ENCODE results near the gene ALOX15B.
"Not testable (repeated sequence)": the region's sequence is repeated elsewhere in the genome, so short reads cannot be mapped to it uniquely, and the experiment has no call there.

Gene ALOX15B

DNA sequence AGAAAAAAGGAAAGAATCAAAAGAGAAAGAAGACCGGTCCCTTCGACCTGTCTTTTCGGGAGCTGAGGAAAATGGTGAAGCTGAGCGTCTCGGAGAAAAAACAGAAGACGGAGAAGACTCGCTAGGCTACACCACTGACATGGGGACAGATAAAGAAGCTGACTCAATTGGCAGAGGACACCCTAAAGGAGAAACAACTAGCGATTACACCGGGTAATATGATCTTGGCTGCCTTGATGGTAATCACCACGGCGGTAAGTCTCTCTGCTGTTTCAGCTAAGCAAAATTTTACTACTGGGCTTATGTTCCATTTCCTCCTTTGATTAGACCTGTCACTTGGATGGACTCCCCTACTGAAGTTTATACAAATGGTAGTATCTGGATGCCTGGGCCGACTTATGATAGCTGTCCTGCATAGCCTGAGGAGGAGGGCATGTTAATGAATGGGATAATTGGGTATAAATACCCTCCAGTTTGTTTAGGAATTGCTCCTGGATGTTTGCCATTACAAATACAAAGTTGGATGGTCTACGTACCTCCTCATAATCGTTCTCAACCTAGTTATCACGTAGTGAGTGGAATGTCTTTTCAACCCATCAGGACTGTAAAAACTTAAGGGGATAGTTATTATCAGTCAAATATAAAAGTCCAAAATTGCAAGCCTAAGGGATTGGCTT is 24.1 kb downstream of the ALOX15B start:
- peak; percentile 26 for DNase-seq (ENCODE audit: low spot score)

DNA sequence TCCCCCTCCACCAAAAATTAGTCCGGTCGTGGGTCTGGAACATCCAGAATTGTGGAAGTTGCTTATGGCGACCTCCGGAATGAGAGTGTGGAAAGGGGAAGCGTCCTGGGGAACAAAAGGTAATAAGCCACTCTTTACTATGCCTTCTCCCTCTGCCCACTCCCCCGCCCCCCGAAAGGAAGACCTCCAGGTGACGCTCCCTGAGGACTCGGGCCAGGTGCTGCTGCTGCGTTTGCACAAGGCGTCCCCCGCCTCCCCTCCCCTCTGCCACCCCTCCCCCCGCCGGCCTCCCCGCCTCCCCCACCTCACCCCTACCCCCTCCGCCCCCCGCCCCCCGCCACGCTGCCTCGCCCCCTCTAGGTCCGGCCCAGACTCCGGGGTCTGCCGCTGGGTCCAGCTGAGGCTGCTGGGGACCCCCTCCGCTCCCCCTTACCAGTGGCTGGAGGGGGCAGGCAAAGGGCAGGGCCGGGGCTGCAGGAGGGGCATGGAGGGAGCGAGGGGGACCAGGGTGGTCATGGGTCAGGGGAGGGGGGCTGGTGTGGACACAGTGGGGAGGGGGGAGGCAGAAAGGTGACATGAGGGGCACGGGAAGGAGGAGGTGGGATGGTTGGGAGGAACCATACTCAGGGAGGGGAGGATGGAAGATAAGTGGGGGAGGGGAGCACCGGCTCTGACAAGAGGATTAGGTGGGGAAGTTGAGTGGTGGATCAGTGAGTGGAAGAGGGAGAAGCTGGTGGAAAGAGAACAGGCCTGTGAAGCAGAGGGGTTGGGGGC is 25.1 kb downstream of the ALOX15B start:
- DNase-seq (ENCODE audit: low spot score): no peak

DNA sequence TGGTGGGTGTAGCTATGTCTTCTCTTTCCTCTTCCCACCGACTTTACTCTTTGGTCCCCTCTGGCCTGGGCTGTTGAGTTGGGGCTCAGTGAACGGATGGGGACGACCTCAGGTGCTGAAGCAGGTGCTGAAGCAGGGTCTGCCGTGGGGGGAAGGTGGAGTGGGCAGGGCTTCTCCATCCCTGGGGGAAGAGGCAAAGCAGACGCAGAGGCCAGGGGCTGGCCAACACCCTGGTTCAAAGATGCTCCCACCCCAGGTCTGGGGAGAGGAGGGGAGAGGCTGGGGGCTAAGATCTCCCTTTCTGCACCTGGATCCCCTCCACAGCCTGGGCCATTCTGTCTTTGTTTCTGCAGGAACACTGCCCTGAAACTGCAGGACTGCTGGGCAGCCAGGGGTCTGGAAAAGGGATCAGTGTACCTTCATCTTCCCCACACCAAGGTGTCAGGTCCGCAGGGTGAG is 25.7 kb downstream of the ALOX15B start:
- DNase-seq (ENCODE audit: low spot score): no peak

DNA sequence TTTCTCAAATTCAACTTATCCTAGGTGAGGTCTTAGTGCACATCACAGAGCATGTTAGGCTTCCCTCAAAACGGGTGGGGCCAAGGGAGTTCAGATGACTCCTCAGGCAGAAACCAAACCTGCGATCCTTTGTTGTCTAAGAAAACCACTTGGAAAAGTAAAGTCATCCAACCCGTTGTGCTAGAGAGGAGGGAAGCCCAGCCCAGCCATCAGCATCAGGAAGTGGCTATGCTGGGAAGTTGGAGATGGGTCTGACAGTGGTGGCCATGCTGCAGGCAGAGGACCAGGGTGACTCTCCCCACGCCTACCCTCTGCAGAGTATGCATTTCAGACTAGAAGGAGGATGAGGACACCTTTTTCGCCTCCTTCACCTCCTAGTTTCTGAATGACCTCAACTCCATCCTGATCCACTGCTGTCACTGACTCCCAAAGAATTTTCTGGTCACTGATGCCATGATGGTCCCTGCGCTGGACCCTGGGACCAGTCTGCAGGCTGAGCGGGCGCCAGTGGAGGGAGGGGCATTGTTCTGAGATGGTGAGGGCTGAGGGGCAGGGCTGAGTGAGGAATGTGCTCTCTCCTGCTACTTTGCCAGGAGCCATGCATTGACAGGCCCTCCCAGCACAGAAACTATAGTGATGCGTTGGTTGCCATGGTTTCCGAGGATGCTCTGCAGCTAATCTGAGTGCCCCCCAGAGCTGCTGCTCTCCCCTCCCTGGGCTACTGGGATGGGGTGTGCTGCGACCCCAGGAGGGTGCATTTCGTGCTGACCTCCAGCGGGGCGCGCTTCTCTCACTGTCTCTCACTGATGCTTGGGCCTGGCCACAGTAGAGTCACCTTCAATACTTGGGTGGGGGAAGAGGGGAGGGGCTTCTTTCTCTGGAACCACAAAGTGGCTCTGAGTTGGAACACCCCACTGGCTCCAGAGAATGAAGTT is 28.2 kb downstream of the ALOX15B start:
- no peak for DNase-seq (ENCODE audit: low spot score)

DNA sequence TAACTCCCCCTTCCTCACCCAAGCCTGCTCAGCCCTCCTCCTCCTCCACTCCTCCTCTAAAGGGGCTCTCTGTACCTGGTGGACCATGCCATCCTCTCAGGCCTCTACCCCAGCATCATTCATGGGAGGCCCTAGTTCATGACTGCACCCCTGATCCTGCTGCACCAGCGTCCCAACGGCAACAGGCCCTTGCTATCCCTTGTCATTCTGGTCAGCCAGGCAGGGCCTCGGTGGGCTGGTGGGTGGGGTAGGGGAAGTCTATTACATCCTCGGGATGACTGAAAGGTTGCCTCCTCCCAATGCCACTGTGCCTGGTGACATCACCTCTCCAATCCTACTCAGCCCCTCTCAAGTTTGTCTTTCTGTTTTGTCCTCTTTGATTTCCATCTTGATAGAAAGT is 28.9 kb downstream of the ALOX15B start:
- DNase-seq (ENCODE audit: low spot score): no peak

DNA sequence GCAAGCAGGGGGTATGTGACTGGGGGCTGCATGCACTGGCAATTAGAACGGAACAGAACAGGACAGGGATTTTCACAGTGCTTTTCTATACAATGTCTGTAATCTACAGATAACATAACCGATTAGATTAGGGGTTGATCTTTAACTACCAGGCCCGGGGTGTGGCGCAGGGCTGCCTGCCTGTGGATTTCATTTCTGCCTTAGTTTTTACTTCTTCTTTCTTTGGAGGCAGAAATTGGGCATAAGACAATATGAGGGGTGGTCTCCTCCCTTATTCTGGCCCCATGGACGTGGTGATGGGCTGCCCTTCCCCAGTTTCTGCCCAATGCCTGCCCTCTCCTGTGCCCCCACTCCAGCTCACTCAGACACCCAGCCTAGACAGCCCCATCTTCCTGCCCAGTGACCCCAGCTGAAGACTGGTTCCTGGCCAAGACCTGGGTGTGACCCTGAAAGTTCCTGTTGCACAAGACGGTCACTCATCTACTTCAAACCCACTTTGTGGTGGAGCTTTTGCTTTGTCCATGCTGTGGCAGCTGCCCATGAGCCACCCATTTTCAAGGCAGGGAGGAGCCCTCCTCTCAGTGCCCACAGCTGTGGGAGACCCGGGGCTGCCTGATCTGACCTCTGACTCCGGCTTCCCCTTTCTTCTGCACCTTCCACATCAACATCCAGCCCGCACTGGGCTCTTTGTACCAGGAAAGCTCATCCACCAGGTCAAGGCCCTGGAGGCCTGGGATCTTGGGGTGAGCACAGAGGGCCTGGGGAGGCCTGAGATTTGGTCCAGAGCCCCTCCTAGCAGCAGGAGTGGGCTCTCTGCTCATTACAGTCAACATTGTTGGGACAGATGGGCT is 30.1 kb downstream of the ALOX15B start:
- DNase-seq (ENCODE audit: low spot score): peak; percentile 15

DNA sequence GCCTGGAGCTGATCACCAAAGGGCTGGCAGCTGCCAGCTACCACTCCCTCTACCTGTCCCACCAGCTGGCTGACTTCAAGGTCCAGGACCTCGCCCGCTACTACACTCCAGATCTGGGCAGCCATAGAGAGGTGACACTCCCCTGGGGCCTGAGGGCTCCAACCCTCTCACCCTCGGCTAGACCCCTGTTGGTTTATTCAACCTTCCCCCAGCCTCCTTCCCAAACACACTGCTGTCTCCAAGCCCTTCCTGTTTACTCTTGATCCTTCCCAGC is 30.7 kb downstream of the ALOX15B start:
- peak; percentile 42 for DNase-seq (ENCODE audit: low spot score)

DNA sequence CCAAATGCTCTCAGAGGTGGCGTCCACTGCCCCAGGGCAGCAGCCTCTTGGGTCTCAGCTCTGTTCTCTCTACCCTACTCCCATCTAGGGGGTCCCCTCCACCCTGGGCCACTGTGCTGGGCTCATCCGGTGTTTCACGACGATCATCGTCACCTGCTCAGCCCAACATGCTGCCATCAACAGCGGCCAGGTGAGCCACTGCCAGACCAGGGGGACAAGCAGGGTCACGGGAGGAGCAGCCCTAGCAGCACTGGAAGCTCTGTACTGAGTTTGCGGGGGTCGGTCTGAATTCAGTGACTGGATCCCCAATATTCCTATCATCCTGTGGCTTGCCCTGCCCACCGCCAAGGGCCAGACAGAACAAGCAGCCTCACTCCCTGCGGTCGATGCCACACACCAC is 32.6 kb downstream of the ALOX15B start:
- DNase-seq (ENCODE audit: low spot score): no peak

DNA sequence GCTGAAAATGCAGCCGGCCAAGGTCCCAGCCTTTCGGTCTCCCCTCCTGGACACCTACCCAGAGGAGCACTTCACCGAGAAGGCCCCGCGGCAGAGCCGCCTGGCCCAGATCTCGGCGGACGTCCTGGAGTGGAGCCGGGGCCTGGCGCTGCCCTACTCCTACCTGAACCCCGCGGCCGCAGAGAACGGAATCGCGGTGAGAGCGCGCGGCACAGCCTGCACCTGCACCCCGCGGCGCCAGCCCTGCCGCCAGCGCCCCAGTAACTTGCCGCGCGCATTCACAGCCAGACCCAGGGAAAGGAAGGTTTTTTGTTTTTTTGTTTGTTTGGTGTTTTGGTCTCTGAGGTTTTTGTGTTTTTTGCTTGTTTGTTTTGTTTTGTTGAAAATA is 33.5 kb downstream of the ALOX15B start:
- DNase-seq (ENCODE audit: low spot score): no peak

DNA sequence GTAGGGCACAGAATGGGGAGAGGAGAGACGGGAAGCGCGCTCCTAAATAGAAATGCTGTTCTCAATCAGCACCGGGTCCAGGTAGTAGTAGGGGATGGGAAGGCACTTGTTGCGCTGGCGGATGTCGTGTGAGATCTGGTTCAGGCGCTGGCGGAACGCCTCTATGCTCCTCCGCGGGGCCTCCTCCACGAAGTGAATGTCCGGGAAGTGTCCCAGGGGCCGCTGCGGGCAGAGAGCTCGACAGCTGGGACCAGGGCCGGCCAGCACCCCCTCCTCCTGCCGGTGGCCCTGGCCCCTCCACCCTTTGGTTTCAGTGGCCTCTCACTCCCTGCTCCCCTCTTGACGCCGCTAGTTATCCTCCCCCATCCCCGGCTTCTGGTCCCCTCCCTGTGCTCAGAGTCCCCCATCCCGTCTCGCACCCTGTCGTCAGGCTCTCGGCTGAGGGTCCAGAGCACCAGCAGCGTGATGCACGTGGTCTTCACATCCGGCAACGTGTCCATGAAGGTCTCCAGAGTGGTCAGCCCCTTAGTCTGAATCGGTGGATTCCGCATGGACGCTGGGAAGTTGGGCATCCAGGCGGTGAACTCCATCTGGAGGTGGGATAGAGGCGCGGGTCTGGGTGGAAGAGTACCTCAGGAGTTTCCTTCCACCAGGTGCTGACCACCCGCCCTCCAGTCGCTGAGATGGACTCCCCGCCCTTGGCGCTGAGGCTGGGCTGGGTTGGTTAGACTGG is 34.0 kb downstream of the ALOX15B start:
- DNase-seq (ENCODE audit: low spot score): no peak

DNA sequence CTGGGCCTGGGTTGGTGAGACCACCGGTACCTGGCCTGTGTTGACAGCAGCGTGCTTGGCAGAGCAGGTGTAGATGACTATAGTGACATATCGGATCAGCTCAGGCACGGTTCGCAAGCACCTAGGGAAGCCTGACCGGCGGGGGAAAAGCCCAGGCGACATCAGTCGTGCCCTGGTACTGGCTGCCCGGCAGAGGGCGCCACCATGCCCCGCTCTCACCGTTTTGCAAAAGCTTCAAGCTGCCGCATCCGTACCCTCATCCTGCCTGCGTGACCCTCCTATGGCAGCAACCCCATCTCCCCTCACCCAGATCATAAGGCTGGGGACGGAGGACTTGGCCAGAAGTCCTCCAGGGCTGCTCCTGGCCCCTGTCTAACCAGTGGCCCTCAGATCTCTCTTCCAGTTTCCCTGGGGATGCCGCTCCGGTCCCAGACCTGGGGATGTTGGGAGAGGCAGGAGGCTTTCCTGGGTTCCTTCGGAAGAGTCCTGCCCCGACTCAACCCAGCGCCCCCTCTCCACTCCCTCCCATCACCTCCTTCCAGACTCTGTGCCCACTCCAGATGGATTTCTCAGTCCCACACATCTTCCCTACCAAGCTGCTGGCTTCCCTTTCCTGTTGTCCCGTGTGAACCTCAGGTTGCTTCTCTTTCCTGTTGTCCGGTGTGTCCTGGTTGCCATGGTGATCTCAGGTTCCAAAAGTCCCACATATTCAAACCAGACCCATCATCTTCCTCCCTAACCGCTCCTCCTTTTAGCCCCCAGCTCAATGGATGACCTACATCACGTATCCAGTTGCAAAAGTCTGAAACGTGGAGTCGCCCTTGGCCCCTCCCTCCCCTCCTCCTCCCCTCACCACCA is 35.0 kb downstream of the ALOX15B start:
- DNase-seq (ENCODE audit: low spot score): peak; percentile 71

DNA sequence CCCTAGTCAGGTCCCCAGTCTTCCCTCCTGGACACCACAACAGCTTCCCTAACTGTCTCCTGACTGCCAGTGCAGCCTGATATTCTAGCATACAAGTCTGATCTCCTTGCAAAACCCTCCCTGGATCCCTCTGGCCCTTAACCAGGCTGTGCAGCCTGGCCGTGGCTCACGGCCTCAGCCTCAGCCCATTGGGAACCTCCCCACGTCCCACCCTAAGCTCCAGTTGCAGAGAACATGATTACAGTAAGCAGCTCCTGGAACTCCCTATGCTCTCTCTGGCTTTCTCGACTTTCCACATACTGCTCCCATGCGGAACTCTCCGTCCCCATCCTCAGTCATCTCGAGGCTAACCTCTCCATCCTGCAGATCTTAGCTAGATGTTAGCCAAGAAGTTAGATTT is 35.7 kb downstream of the ALOX15B start:
- no peak for DNase-seq (ENCODE audit: low spot score)

DNA sequence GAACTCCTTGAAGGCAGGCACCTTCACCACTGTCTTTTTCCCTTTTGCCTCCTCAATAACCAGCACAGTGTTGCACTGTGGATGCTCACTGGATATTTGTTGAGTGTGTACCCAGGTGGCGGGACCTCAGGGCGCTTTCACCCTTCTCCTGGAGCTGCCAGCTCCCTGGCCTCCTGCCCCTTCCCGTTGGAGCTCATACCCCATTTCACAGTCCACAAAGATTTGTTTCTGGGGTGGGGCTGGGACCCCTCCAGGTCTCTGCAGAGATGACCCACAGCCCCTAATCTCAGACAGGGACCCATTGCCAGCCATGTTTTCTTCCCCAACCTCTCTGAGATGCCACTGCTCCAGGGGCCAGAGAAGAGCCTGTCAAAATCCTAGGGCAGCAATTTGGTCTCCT is 36.2 kb downstream of the ALOX15B start:
- DNase-seq (ENCODE audit: low spot score): no peak

DNA sequence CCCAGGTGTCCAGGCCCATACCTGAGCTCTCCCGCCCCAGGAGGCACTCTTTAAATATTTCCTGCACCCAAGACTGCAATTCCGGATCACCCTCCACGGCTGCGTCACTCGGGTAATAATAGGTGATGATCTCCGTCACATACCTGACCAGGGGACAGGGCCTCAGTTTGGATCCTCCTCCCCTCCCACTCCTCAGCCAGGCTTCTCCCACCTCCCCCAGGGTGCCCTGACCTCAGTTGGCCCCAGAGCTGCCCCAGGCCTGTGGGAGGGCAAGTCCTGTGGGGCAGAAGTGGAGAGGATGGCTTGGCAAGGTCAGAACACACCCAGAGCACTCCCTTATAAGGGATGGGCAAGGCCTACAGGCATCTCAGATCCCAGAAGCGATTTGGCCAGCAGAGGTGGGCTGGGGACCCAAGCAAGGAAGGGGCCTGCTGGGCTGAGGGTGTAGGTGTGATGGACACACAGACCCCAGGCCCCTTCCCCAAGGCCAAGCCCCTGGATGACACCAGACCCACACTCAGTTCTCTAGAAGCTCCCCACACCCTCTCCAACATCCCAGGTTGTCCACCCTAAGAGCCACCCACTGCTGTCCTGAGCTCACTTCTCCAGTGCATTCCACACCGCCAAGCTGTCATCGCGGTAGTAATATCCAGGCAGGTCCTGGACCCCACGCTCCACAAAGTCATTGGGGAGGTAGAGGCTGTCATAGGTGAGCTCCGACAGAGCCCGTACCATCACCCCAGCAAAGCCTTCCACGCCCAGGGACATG is 36.9 kb downstream of the ALOX15B start:
- DNase-seq (ENCODE audit: low spot score): no peak

DNA sequence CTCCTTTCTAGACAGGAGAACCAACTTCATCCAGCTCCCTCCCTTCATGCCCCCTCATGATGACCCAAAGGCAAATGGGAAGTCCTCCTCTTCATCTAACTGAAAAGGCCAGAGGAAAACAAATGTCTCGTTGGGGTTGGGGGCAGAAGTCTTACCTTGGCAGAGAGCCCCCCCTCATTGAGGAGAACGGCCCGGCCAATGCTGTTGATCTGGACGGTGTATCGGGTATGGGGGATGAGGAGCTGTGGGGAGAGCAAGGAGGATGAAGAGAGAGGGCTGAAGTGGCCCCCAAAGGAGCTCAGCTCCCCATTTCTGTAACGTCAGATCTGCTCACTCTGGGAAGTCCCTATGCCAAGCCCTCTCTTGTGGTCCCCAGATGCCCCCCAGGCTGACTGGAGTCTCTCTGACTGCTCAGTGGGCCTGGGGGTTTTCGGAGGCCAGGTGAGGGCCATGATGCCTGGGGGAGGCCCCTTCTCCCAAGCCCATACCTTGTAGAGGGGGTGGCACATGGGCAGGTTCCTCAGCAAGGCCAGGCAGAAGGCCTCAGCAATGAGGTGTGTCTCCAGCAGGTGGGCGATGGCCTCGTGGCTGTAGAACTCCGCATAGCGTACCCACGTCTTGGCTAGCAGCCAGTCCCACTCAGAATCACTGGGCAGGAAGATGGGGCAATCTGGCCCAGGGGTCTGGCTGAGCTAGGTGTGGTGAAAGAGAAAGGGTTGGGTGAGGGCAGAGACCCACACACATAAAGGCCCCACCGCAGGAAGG is 37.8 kb downstream of the ALOX15B start:
- DNase-seq (ENCODE audit: low spot score): no peak

DNA sequence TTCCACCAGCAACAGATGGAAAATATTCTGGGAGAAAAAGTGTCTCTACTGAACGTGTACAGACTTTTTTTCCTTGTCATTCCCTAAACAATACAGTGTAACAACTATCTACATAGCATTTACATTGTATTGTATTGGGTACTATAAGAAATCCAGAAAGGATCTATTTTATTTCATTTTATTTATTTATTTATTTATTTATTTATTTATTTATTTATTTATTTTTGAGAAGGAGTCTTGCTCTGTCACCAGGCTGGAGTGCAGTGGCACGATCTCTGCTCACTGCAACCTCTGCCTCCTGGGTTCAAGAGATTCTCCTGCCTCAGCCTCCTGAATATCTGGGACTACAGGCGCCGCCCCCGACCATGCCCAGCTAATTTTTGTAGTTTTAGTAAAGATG is 39.1 kb downstream of the ALOX15B start:
- DNase-seq (ENCODE audit: low spot score): not testable (repeated sequence)

DNA sequence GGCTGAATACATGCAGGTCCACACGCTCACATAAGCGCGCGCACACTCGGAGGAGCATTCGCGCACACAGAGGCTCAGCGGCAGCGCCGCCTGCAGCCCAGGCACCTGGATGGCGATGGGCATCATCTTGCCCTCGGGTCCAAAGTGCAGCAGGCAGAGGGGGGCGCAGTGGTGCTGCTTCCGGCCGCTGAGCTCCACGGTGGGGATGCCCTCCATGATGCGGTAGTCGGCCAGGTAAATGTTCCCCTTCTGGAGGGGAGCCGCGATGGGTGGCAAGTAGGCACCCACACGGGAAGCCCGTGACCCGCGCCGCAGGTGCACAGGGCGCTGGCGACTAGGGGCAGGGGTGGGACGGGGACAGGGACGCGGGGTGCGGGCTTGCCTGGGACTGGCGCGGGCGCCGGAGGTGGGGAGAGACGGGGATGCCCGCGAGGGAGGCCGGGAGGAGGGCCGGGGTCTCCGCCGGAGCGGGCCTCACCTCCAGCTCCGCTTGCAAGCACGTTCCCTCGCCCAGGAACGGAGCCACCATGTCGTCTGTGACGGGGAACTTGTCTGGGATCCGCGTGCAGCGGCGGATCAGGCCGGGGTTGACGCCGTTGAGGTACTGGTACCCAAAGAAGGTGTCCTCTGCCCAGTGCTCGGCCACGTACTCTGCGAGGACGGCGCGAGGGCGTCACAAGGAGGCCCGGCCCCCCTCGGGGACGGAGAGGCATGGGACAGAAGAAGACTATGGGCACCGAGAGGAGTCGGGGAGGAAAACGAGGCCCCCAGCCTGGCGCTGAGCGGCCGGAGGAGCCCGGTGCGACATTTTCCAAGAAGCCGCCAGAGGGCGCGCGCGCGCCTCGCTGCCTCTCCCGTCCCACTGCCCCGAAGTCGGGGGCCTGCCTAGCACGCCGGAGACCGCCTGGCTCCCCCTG is 40.7 kb downstream of the ALOX15B start:
- DNase-seq (ENCODE audit: low spot score): peak; percentile 80
